ENCODE data around the gene KICS2. TPM values are rescaled to one million over a fixed set of nuclear protein-coding genes. Genes with fewer than 3 reads are reported as not detected.

KICS2 gene
- total and polyA plus RNA-seq, 2 of the 13 experiments (the other 11 are each of a cell fraction or from before 2014, with no cell fraction given), result 3.5 to 6.6 TPM

DNA sequence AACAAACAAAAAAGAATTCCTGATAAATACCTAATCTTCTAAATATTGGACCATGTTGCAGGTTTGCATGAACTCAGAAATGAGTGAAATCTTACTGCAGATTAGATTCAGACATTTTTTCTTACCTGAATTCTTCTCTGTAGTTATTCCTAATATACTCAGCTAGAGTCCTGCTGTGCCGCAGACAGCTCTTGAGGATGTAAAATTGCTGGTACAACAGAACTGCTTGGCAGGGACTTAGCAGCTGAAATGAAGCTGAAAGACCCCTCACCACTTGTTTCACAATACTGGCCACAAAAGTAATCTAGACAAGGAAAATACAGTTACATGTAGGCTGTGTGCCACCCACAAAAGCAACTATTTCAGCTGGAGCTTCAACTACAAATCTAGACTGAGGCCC, 48.3 kb upstream of the KICS2 start:
- CTCF ChIA-PET (ENCODE audit: low intra/inter-chr PET ratio, low total read pairs), result no interaction called here

More for the DNA sequence above, 48.3 kb upstream of the KICS2 start:
- intact Hi-C loops (cut with micrococcal nuclease; ENCODE audit: unreplicated experiment) (no loop called here), in situ Hi-C loops (cut with HindIII; ENCODE audit: extremely low pct_ligation_motif_present, low pct_unique_long_range_greater_than_20kb) (loop anchor here (10.0 kb wide), 1 partner anchor 124 kb away; the partner anchor contains the start of gene C12orf56)
- no peaks in the 10 kb centered on the region for H3K9me3 ChIP-seq (ENCODE audit: low read length)
- no peaks in the 10 kb centered on the region for H3K36me3 ChIP-seq (replicated peaks in 1 of 2; ENCODE audit: control insufficient read depth in 1 of 2, insufficient read depth in 2 of 2, low read length in 2 of 2)
- no peak overlapping the region for H3K4me2 ChIP-seq (ENCODE audit: low read depth, low read length)
- H3K79me2 ChIP-seq (ENCODE audit: insufficient read depth, low read length), result no peaks in the 10 kb centered on the region
- H2AFZ ChIP-seq (ENCODE audit: low read length), result no peak overlapping the region
- DNase-seq (ENCODE audit: low spot score) (no peak), FAIRE-seq (no peak), ATAC-seq (no peak)
- no peaks in the 10 kb centered on the region for H4K20me1 ChIP-seq (ENCODE audit: insufficient read depth, low read length)
- TF ChIP-seq, protein P1, sequence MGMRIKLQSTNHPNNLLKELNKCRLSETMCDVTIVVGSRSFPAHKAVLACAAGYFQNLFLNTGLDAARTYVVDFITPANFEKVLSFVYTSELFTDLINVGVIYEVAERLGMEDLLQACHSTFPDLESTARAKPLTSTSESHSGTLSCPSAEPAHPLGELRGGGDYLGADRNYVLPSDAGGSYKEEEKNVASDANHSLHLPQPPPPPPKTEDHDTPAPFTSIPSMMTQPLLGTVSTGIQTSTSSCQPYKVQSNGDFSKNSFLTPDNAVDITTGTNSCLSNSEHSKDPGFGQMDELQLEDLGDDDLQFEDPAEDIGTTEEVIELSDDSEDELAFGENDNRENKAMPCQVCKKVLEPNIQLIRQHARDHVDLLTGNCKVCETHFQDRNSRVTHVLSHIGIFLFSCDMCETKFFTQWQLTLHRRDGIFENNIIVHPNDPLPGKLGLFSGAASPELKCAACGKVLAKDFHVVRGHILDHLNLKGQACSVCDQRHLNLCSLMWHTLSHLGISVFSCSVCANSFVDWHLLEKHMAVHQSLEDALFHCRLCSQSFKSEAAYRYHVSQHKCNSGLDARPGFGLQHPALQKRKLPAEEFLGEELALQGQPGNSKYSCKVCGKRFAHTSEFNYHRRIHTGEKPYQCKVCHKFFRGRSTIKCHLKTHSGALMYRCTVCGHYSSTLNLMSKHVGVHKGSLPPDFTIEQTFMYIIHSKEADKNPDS (CRISPR knock-in tag; IDR thresholded peaks at IDR 0.05), result no peak
- TF ChIP-seq NR1H2 (CRISPR knock-in tag; IDR thresholded peaks at IDR 0.05; ENCODE audit: borderline replicate concordance, low read depth) (no peak), ZNF354B (CRISPR knock-in tag; IDR thresholded peaks at IDR 0.05) (no peak), CBX1 (IDR thresholded peaks at IDR 0.05; ENCODE audit: low read depth) (no peak), ZNF549 (CRISPR knock-in tag; IDR thresholded peaks at IDR 0.05) (no peak), GTF2F1 (IDR thresholded peaks at IDR 0.05; ENCODE audit: low read length) (no peak), ZNF775 (CRISPR knock-in tag; IDR thresholded peaks at IDR 0.05; ENCODE audit: borderline replicate concordance) (no peak), ZFAT (CRISPR knock-in tag; conservative IDR thresholded peaks at IDR 0.05) (no peak), SMAD3 (CRISPR knock-in tag; IDR thresholded peaks at IDR 0.05) (no peak), POLR2AphosphoS5 (IDR thresholded peaks at IDR 0.05; ENCODE audit: low read depth, low read length) (no peak), ZNF460 (CRISPR knock-in tag; IDR thresholded peaks at IDR 0.05; ENCODE audit: borderline replicate concordance) (no peak), RAD51 (IDR thresholded peaks at IDR 0.05; ENCODE audit: borderline replicate concordance) (no peak), CHD2 (IDR thresholded peaks at IDR 0.05; ENCODE audit: low read depth, low read length) (no peak), HDAC1 (CRISPR knock-in tag; IDR thresholded peaks at IDR 0.05) (no peak)
- TF ChIP-seq, protein P2, sequence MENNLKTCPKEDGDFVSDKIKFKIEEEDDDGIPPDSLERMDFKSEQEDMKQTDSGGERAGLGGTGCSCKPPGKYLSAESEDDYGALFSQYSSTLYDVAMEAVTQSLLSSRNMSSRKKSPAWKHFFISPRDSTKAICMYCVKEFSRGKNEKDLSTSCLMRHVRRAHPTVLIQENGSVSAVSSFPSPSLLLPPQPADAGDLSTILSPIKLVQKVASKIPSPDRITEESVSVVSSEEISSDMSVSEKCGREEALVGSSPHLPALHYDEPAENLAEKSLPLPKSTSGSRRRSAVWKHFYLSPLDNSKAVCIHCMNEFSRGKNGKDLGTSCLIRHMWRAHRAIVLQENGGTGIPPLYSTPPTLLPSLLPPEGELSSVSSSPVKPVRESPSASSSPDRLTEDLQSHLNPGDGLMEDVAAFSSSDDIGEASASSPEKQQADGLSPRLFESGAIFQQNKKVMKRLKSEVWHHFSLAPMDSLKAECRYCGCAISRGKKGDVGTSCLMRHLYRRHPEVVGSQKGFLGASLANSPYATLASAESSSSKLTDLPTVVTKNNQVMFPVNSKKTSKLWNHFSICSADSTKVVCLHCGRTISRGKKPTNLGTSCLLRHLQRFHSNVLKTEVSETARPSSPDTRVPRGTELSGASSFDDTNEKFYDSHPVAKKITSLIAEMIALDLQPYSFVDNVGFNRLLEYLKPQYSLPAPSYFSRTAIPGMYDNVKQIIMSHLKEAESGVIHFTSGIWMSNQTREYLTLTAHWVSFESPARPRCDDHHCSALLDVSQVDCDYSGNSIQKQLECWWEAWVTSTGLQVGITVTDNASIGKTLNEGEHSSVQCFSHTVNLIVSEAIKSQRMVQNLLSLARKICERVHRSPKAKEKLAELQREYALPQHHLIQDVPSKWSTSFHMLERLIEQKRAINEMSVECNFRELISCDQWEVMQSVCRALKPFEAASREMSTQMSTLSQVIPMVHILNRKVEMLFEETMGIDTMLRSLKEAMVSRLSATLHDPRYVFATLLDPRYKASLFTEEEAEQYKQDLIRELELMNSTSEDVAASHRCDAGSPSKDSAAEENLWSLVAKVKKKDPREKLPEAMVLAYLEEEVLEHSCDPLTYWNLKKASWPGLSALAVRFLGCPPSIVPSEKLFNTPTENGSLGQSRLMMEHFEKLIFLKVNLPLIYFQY (CRISPR knock-in tag; IDR thresholded peaks at IDR 0.05; ENCODE audit: borderline replicate concordance), result no peak
- TF ChIP-seq, protein P3, sequence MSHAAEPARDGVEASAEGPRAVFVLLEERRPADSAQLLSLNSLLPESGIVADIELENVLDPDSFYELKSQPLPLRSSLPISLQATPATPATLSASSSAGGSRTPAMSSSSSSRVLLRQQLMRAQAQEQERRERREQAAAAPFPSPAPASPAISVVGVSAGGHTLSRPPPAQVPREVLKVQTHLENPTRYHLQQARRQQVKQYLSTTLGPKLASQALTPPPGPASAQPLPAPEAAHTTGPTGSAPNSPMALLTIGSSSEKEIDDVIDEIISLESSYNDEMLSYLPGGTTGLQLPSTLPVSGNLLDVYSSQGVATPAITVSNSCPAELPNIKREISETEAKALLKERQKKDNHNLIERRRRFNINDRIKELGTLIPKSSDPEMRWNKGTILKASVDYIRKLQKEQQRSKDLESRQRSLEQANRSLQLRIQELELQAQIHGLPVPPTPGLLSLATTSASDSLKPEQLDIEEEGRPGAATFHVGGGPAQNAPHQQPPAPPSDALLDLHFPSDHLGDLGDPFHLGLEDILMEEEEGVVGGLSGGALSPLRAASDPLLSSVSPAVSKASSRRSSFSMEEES (CRISPR knock-in tag; IDR thresholded peaks at IDR 0.05), result no peak
- 55% methylated on average over 1 of the region's 1 CpG for WGBS (ENCODE audit: low lambda C conversion rate)
- H3K4me1 ChIP-seq (ENCODE audit: insufficient read depth, low read length), result no peaks in the 10 kb centered on the region
- no peak overlapping the region for H3K4me3 ChIP-seq (replicated peaks in 1 of 3; ENCODE audit: insufficient read depth in 1 of 3, low read depth in 2 of 3, low read length in 3 of 3)
- no peak overlapping the region for H3K9ac ChIP-seq (ENCODE audit: insufficient read depth, low read depth, low read length)
- BruUV-seq (replicated peaks), result no TSS peak
- POLR2A ChIA-PET, result no interaction called here
- H3K27ac ChIP-seq (ENCODE audit: extremely low read length, insufficient read depth, low read length), result no peak overlapping the region
- peaks cover 0 to 5% of the 10 kb centered on the region in 2 experiments; a peak in 2 of 5 replicates for H3K27me3 ChIP-seq (ENCODE audit: control insufficient read depth in 1 of 2, insufficient read depth in 2 of 2, low read length in 2 of 2)
